BLaER1 (cell line): ENCODE results near the gene CCDC78.
"Not testable (repeated sequence)": the region's sequence is repeated elsewhere in the genome, so short reads cannot be mapped to it uniquely, and the experiment has no call there.

ENCODE experiments used
- H3K27ac ChIP-seq: shearing (Covaris generic); formaldehyde crosslinking; 2 replicates; pipeline ENCODE4 v1.8.1; 2022
- H3K27me3 ChIP-seq: shearing (Covaris generic); formaldehyde crosslinking; 2 replicates; pipeline ENCODE4 v1.8.1; 2022
- H3K36me3 ChIP-seq: shearing (Covaris generic); formaldehyde crosslinking; 2 replicates; pipeline ENCODE4 v1.8.1; 2022
- H3K4me1 ChIP-seq: shearing (Covaris generic); formaldehyde crosslinking; 2 replicates; pipeline ENCODE4 v1.8.1; 2022
- H3K4me2 ChIP-seq: shearing (Covaris generic); formaldehyde crosslinking; 2 replicates; pipeline ENCODE4 v1.8.1; 2022
- H3K4me3 ChIP-seq: shearing (Covaris generic); formaldehyde crosslinking; 2 replicates; pipeline ENCODE4 v1.8.1; 2022
- H3K9ac ChIP-seq: shearing (Covaris generic); formaldehyde crosslinking; 2 replicates; pipeline ENCODE4 v1.8.1; 2022
- H3K9me3 ChIP-seq: shearing (Covaris generic); formaldehyde crosslinking; 2 replicates; pipeline ENCODE4 v1.8.1; 2022
- H4K20me1 ChIP-seq: shearing (Covaris generic); formaldehyde crosslinking; 2 replicates; pipeline ENCODE4 v1.8.1; 2022
- Cebpa-rat ChIP-seq: shearing (Covaris generic); IDR thresholded peaks from 2 replicates; pipeline ENCODE4 v1.8.1; 2022

CCDC78 gene

DNA sequence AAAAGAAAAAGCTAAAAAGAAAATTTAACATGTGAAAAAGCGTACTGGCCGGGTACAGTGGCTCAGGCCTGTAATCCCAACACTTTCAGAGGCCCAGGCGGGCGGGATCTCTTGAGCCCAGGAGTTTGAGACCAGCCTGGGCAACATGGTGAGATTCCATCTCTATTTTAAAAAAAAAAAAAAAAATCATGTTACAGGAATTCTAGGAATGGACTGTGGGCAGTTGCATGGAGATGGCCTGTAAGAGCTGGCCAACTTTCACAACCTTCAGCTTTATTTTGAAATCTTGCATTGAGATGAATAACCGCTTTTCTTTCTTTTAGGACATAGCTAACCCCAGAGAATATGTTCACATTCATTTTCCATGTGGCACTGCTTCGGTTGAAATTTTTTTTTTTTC, 22.8 kb upstream of the CCDC78 start:
- Histone ChIP-seq H3K27me3 (no peaks in the 10 kb centered on the region), H3K4me1 (0 out of 2 replicates have a peak, but pooled peaks cover 4% of the 10 kb centered on the region), H3K4me3 (no peak overlapping the region), H3K27ac (no peak overlapping the region), H3K9ac (no peak overlapping the region), H4K20me1 (no peaks in the 10 kb centered on the region), H3K36me3 (no peaks in the 10 kb centered on the region), H3K9me3 (no peaks in the 10 kb centered on the region), H3K4me2 (no peak overlapping the region)
- TF ChIP-seq Cebpa-rat = no peak

DNA sequence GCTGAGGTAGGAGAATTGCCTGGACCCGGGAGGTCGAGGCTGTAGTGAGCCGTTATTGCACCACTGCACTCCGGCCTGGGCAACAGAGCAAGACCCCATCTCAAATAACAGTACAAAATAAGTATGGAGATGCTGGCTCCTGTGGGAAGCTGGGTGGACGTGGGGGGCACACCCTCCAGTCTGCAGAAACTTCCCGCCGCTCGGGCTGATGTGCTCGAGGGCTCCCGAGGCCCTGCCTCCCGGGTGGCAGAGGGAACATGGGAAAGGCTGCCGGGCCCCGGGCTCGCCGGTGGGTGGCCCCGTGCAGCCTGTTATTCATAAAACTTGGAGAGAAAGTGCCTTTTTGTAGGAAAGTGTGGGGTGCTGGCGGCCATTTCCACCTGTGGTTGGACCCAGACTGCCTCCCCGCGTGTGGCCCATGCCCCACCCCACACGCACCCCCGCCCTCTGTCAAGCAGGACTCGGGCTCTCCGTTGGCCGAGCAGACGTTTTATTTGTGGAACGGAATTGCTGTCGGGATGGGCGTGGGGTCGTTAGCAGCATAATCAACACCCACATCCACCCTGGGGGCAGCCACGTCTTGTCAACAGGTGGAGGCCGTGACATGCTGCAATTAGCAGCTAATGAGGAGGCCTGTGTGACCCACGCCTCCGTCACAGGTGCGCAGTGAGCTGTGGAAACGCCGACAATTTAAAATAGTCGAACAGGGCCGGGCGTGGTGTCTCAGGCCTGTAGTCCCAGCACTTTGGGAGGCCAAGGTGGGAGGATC, 21.9 kb upstream of the CCDC78 start:
- Histone ChIP-seq H3K4me2 (no peak overlapping the region), H3K27me3 (no peaks in the 10 kb centered on the region), H3K4me3 (no peak overlapping the region), H3K9ac (no peak overlapping the region), H3K36me3 (no peaks in the 10 kb centered on the region), H4K20me1 (no peaks in the 10 kb centered on the region), H3K9me3 (no peaks in the 10 kb centered on the region), H3K4me1 (0 out of 2 replicates have a peak, but pooled peaks cover 4% of the 10 kb centered on the region), H3K27ac (no peak overlapping the region)
- no peak for TF ChIP-seq Cebpa-rat

DNA sequence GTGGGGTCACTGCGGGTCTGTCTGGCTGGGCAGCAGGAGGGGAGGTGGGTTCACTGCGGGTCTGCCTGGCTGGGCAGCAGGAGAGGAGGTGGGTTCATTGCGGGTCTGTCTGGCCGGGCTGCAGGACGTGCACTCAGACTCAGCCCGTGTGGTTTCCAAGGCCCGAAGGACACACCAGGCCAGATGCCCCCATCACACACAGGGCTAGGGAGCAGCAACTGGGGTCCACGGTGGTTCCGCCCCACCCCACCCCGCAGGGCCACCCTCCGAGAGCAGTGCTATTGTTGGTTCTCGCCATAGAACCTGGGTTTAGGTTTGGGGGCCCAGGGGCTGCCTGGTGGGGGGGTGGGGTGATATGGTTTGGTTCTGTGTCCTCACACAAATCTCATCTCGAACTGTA, 20.4 kb upstream of the CCDC78 start:
- no peak overlapping the region for H3K4me2 ChIP-seq
- H3K9me3 ChIP-seq = no peaks in the 10 kb centered on the region
- H3K36me3 ChIP-seq = no peaks in the 10 kb centered on the region
- H3K27ac ChIP-seq = no peak overlapping the region
- H3K4me1 ChIP-seq = peaks cover 11% of the 10 kb centered on the region
- no peak for TF ChIP-seq Cebpa-rat
- H3K27me3 ChIP-seq = no peaks in the 10 kb centered on the region
- H3K4me3 ChIP-seq = no peak overlapping the region
- no peaks in the 10 kb centered on the region for H4K20me1 ChIP-seq
- H3K9ac ChIP-seq = no peak overlapping the region

GRCh38 chr16:745739-746138, 19.5 kb upstream of the CCDC78 start:
- Histone ChIP-seq H3K4me2 (no peak overlapping the region), H3K36me3 (no peaks in the 10 kb centered on the region), H3K27ac (no peak overlapping the region), H3K4me1 (peaks cover 17% of the 10 kb centered on the region), H3K9ac (no peak overlapping the region), H4K20me1 (no peaks in the 10 kb centered on the region), H3K4me3 (no peak overlapping the region), H3K9me3 (no peaks in the 10 kb centered on the region), H3K27me3 (no peaks in the 10 kb centered on the region)
- TF ChIP-seq Cebpa-rat = no peak

GRCh38 chr16:743794-744500, 17.7 kb upstream of the CCDC78 start:
- no peak overlapping the region for H3K9ac ChIP-seq
- no peaks in the 10 kb centered on the region for H4K20me1 ChIP-seq
- no peaks in the 10 kb centered on the region for H3K36me3 ChIP-seq
- TF ChIP-seq Cebpa-rat = no peak
- peaks cover 30% of the 10 kb centered on the region for H3K4me1 ChIP-seq
- H3K27ac ChIP-seq = no peak overlapping the region
- no peak overlapping the region for H3K4me2 ChIP-seq
- H3K27me3 ChIP-seq = no peaks in the 10 kb centered on the region
- H3K4me3 ChIP-seq = no peak overlapping the region
- no peaks in the 10 kb centered on the region for H3K9me3 ChIP-seq

DNA sequence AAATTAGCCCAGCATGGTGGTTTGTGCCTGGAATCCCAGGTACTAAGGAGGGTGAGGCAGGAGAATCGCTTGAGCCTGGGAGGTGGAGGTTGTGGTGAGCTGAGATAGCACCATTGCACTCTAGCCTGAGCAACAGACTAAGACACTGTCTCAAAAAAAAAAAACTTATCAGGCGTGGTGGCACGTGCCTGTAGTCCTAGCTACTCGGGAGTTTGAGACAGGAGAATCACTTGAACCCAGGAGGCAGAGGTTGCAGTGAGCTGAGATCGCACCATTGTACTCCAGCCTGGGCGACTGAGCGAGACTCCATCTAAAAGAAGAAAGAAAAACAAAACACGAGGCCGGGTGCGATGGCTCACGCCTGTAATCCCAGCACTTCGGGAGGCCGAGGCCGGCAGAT, 16.7 kb upstream of the CCDC78 start:
- H3K4me2 ChIP-seq, H3K27me3 ChIP-seq, H3K27ac ChIP-seq, H3K4me3 ChIP-seq, H3K9ac ChIP-seq, H3K36me3 ChIP-seq, H3K9me3 ChIP-seq, H4K20me1 ChIP-seq: not testable (repeated sequence)
- peaks cover 41% of the 10 kb centered on the region for H3K4me1 ChIP-seq

DNA sequence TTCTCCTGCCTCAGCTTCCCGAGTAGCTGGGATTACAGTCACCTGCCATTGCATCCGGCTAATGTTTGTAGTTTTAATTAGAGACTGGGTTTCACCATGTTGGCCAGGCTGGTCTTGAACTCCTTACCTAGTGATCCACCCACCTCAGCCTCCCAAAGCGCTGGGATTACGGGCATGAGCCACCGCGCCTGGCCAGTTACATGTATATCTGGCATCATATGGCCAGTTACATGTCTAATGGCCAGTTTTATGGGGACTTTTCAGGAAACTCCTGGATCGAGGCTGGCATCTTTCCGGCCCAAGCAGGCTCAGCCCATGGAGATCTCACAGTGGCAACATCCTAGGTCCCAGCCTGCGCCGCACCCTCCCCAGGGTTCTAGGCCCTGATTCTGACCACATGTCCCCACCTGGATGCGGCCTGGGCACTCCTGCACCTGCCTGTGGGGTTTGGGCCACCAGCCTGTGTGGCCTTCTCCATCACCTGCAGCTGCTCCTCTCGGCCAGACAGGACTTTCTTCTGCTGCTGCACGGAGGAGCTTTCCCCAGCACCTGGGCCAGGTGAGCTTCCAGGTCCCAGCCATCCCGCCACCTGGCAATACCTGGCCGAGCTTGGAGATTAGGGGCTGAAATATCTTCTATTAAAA, 15.9 kb upstream of the CCDC78 start:
- H3K4me1 ChIP-seq = peaks cover 49% of the 10 kb centered on the region
- TF ChIP-seq Cebpa-rat = no peak
- H3K27me3 ChIP-seq = no peaks in the 10 kb centered on the region
- no peaks in the 10 kb centered on the region for H4K20me1 ChIP-seq
- H3K4me3 ChIP-seq = no peak overlapping the region
- peaks cover under 1% of the 10 kb centered on the region for H3K36me3 ChIP-seq
- H3K27ac ChIP-seq = no peak overlapping the region
- H3K4me2 ChIP-seq = peak overlapping the region; percentile 35
- H3K9me3 ChIP-seq = no peaks in the 10 kb centered on the region
- H3K9ac ChIP-seq = no peak overlapping the region

GRCh38 chr16:740764-741505, 14.7 kb upstream of the CCDC78 start, which contains the start of gene CIAO3:
Gene CIAO3 (minus strand): TSS chr16:740997. CDS start chr16:740985, 12 bp downstream.
- Histone ChIP-seq H3K9me3 (no peaks in the 10 kb centered on the region), H3K4me3 (peak within 1 kb of the TSS; percentile 81), H3K9ac (peak within 1 kb of the TSS; percentile 87), H3K36me3 (peaks cover 13% of the 10 kb centered on the region), H3K4me1 (peaks cover 60% of the 10 kb centered on the region), H3K27ac (peak within 1 kb of the TSS; percentile 89), H4K20me1 (peaks cover 2% of the 10 kb centered on the region; the same call in 1 of the 2 replicates), H3K27me3 (no peaks in the 10 kb centered on the region), H3K4me2 (peak within 1 kb of the TSS; percentile 99)
- no peak for TF ChIP-seq Cebpa-rat

DNA sequence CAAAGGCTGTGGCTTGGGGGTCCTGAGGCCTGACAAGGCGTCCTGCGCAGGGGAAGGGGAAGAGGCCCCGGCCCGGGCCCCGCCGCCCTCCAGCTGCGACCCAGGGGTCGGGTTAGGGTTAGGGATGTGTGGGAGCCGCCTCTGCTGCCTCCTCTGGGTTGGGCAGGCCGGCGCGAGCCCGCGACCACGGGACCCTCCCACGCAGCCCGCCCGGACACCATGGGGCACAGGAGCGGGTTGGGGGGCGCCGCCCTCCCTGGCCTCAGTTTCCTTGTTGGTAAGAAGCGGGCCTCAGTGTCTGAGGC, 14.2 kb upstream of the CCDC78 start:
- Histone ChIP-seq H3K27ac (peak overlapping the region; percentile 89), H3K4me3 (peak overlapping the region; percentile 81), H4K20me1 (peaks cover 8% of the 10 kb centered on the region; the same call in 1 of the 2 replicates), H3K4me1 (peaks cover 63% of the 10 kb centered on the region), H3K36me3 (peaks cover 18% of the 10 kb centered on the region), H3K27me3 (no peaks in the 10 kb centered on the region), H3K9ac (peak overlapping the region; percentile 87), H3K4me2 (peak overlapping the region; percentile 99), H3K9me3 (no peaks in the 10 kb centered on the region)
- TF ChIP-seq Cebpa-rat = no peak
